ENCODE results near the gene SLC25A48.

GRCh38 chr5:135869935-135870334, 35.5 kb downstream of the SLC25A48 start:
- TF ChIP-seq POLR2A (IDR thresholded peaks at IDR 0.05; ENCODE audit: low read depth, low read length) (no peak), POLR2AphosphoS5 (IDR thresholded peaks at IDR 0.05; ENCODE audit: low read depth, low read length) (no peak), TAF1 (IDR thresholded peaks at IDR 0.05; ENCODE audit: low read depth, low read length) (no peak), PAX5 (IDR thresholded peaks at IDR 0.05; ENCODE audit: insufficient read depth, low read length, severe bottlenecking) (no peak), SPI1 (IDR thresholded peaks at IDR 0.05; ENCODE audit: low read depth, low read length) (no peak), POU2F2 (IDR thresholded peaks at IDR 0.05; ENCODE audit: low read depth, low read length) (no peak)

All from GM12891 (cell line).